ENCODE measurements around the gene ELOVL6. TPM values are rescaled to one million over a fixed set of nuclear protein-coding genes. Genes with fewer than 3 reads are reported as not detected.
A peak's percentile ranks its signal among the peaks of the same experiment; 100 is the strongest.

The ELOVL6 gene
- total RNA-seq, 4 donors from 2014 or later = 3.4 to 25.9 (median 11.4) TPM

- H3K27me3 ChIP-seq = no peaks in the 10 kb centered on the region
- DNase-seq = peak; percentile 25
- peaks cover 0 to 3% (median 0%) of the 10 kb centered on the region in 4 donors for H3K4me1 ChIP-seq
- TF ChIP-seq EP300 (IDR thresholded peaks at IDR 0.05; ENCODE audit: low read depth) (no peak), CTCF (IDR thresholded peaks at IDR 0.05) (peak; percentile 72 to 84 (median 76))
- H3K27ac ChIP-seq = no peak overlapping the region
- WGBS, 2 donors (ENCODE audit: low coverage in 1 of 2) = 56 to 61% methylated on average over 12 to 13 of the region's 13 CpGs
- intact Hi-C loops (cut with DNase I; ENCODE audit: low total_unique reads) = loop anchor here (10.0 kb wide), 1 partner anchor 166 kb away; no protein-coding TSS in a partner anchor
- no peak overlapping the region for H3K4me3 ChIP-seq
- in situ Hi-C loops (cut with MboI; ENCODE audit: low pct_ligation_motif_present in 1 of 4, low pct_unique_long_range_greater_than_20kb in 1 of 4, low sequenced_read_pairs in 3 of 4) = loop anchor here in 2 of 4 donors (25.0 kb wide), 2 partner anchors 174 to 301 kb away; no protein-coding TSS in a partner anchor
- no peaks in the 10 kb centered on the region for H3K36me3 ChIP-seq
- no peaks in the 10 kb centered on the region for H3K9me3 ChIP-seq
Measured at GRCh38 chr4:110211007-110211769, 12.8 kb upstream of the ELOVL6 start.

GRCh38 chr4:110208419-110208818, 10.0 kb upstream of the ELOVL6 start:
- H3K9me3 ChIP-seq = no peaks in the 10 kb centered on the region
- H3K4me3 ChIP-seq = no peak overlapping the region
- no peak overlapping the region for H3K27ac ChIP-seq
- no peak for DNase-seq
- no peaks in the 10 kb centered on the region for H3K36me3 ChIP-seq
- TF ChIP-seq POLR2A (IDR thresholded peaks at IDR 0.05) (no peak), CTCF (IDR thresholded peaks at IDR 0.05) (no peak), POLR2AphosphoS5 (IDR thresholded peaks at IDR 0.05) (no peak), EP300 (IDR thresholded peaks at IDR 0.05; ENCODE audit: low read depth) (no peak)
- no peaks in the 10 kb centered on the region for H3K27me3 ChIP-seq
- peaks cover 0 to 3% (median 0%) of the 10 kb centered on the region in 4 donors for H3K4me1 ChIP-seq
- intact Hi-C loops (cut with DNase I; ENCODE audit: low total_unique reads) (no loop called here), in situ Hi-C loops (cut with MboI; ENCODE audit: low pct_ligation_motif_present in 1 of 4, low pct_unique_long_range_greater_than_20kb in 1 of 4, low sequenced_read_pairs in 3 of 4) (loop anchor here (5.0 to 25.0 kb wide), 4 partner anchors 154 to 304 kb away; no protein-coding TSS in a partner anchor)
- 93 to 100% methylated on average over 1 to 6 of the region's 6 CpGs for WGBS, 2 donors (ENCODE audit: low coverage in 1 of 2)

GRCh38 chr4:110207233-110207632, 8.8 kb upstream of the ELOVL6 start:
- peaks cover 0 to 3% (median 0%) of the 10 kb centered on the region in 4 donors for H3K4me1 ChIP-seq
- TF ChIP-seq CTCF (IDR thresholded peaks at IDR 0.05) = no peak
- TF ChIP-seq POLR2A (IDR thresholded peaks at IDR 0.05) = no peak
- no peak for TF ChIP-seq POLR2AphosphoS5 (IDR thresholded peaks at IDR 0.05)
- TF ChIP-seq EP300 (IDR thresholded peaks at IDR 0.05; ENCODE audit: low read depth) = no peak
- no peak for DNase-seq
- no peak overlapping the region for H3K4me3 ChIP-seq
- WGBS, 2 donors (ENCODE audit: low coverage in 1 of 2) = 81 to 88% methylated on average over 1 of the region's 1 CpG
- intact Hi-C loops (cut with DNase I; ENCODE audit: low total_unique reads) (no loop called here), in situ Hi-C loops (cut with MboI; ENCODE audit: low pct_ligation_motif_present in 1 of 4, low pct_unique_long_range_greater_than_20kb in 1 of 4, low sequenced_read_pairs in 3 of 4) (loop anchor here (5.0 to 25.0 kb wide), 4 partner anchors 152 to 305 kb away; no protein-coding TSS in a partner anchor)
- H3K27me3 ChIP-seq = no peaks in the 10 kb centered on the region
- H3K9me3 ChIP-seq = no peaks in the 10 kb centered on the region
- H3K27ac ChIP-seq = no peak overlapping the region
- no peaks in the 10 kb centered on the region for H3K36me3 ChIP-seq

GRCh38 chr4:110202024-110202423, 3.6 kb upstream of the ELOVL6 start:
- DNase-seq = no peak
- H3K4me1 ChIP-seq = peaks cover 0 to 7% (median 5%) of the 10 kb centered on the region in 4 donors
- no peaks in the 10 kb centered on the region for H3K27me3 ChIP-seq
- in situ Hi-C loops (cut with MboI; ENCODE audit: low pct_ligation_motif_present in 1 of 4, low pct_unique_long_range_greater_than_20kb in 1 of 4, low sequenced_read_pairs in 3 of 4) = loop anchor here in 3 of 4 donors (10.0 to 25.0 kb wide), 3 partner anchors 147 to 310 kb away; no protein-coding TSS in a partner anchor
- TF ChIP-seq EP300 (IDR thresholded peaks at IDR 0.05; ENCODE audit: low read depth) = no peak
- no peak for TF ChIP-seq CTCF (IDR thresholded peaks at IDR 0.05)
- TF ChIP-seq POLR2AphosphoS5 (IDR thresholded peaks at IDR 0.05) = no peak
- no peak for TF ChIP-seq POLR2A (IDR thresholded peaks at IDR 0.05)
- intact Hi-C loops (cut with DNase I; ENCODE audit: low total_unique reads) = no loop called here
- H3K27ac ChIP-seq = no peak overlapping the region
- H3K36me3 ChIP-seq = no peaks in the 10 kb centered on the region
- H3K4me3 ChIP-seq = no peak overlapping the region
- WGBS, 2 donors (ENCODE audit: low coverage in 1 of 2) = 83 to 93% methylated on average over 2 to 3 of the region's 3 CpGs
- no peaks in the 10 kb centered on the region for H3K9me3 ChIP-seq

All from transverse colon (tissue), 4 donors.